Nephron (organoid): ENCODE data around the gene CRADD.
A peak's percentile ranks its signal among the peaks of the same experiment; 100 is the strongest.

Experiments
- H3K27ac Mint-ChIP-seq, 3 experiments: 2 replicates each; pipeline ENCODE4 v1.8.0; 2020; ENCODE audit warnings: mixed read lengths in 3 of 3, mild to moderate bottlenecking in 2 of 3, moderate library complexity in 1 of 3
- H3K27me3 Mint-ChIP-seq: 2 replicates; pipeline ENCODE4 v1.8.0; 2021; ENCODE audit warnings: low read depth, mild to moderate bottlenecking, moderate library complexity, mixed read lengths
- H3K36me3 Mint-ChIP-seq: 2 replicates; pipeline ENCODE4 v1.8.0; 2020; ENCODE audit warnings: low read depth, mixed read lengths
- H3K4me1 Mint-ChIP-seq: 2 replicates; pipeline ENCODE4 v1.8.0; 2020; ENCODE audit warnings: mixed read lengths
- H3K4me3 Mint-ChIP-seq, 3 experiments: 2 replicates each; pipeline ENCODE4 v1.8.0; 2020; ENCODE audit warnings: mild to moderate bottlenecking in 3 of 3, mixed read lengths in 3 of 3, moderate library complexity in 2 of 3
- H3K9me3 Mint-ChIP-seq: 2 replicates; pipeline ENCODE4 v1.8.0; 2020; ENCODE audit warnings: mixed read lengths
- CTCF ChIP-seq, 3 experiments: fragments of 200-600 bp; sonication (generic); IDR thresholded peaks; one replicate each; pipeline ENCODE4 v1.5.0; 2021; ENCODE audit warnings: antibody characterized with exemption in 3 of 3; ENCODE audit not compliant: unreplicated experiment in 3 of 3

The CRADD gene

GRCh38 chr12:93758801-93759373 is 81.7 kb downstream of the CRADD start:
- peak overlapping the region in 1 of 3 experiments; percentile 3 for H3K27ac Mint-ChIP-seq
- H3K9me3 Mint-ChIP-seq = peaks cover 7% of the 10 kb centered on the region
- no peak for TF ChIP-seq CTCF (IDR thresholded peaks at IDR 0.05; ENCODE audit: unreplicated experiment in 3 of 3)
- no peak overlapping the region for H3K4me3 Mint-ChIP-seq
- H3K27me3 Mint-ChIP-seq = peaks cover 12% of the 10 kb centered on the region
- peaks cover 34% of the 10 kb centered on the region for H3K4me1 Mint-ChIP-seq
- peaks cover 5% of the 10 kb centered on the region for H3K36me3 Mint-ChIP-seq

- Mint-ChIP-seq H3K4me3 (no peak overlapping the region), H3K9me3 (peaks cover 3% of the 10 kb centered on the region), H3K27me3 (peaks cover 18% of the 10 kb centered on the region), H3K36me3 (peaks cover 1% of the 10 kb centered on the region), H3K4me1 (peaks cover 34% of the 10 kb centered on the region), H3K27ac (peak overlapping the region in 1 of 3 experiments; percentile 3)
- TF ChIP-seq CTCF (IDR thresholded peaks at IDR 0.05; ENCODE audit: unreplicated experiment in 3 of 3) = no peak
Measured at GRCh38 chr12:93759512-93760081, 82.4 kb downstream of the CRADD start.

- Mint-ChIP-seq H3K27ac (no peak overlapping the region), H3K27me3 (peaks cover 18% of the 10 kb centered on the region), H3K36me3 (no peaks in the 10 kb centered on the region), H3K4me3 (no peak overlapping the region), H3K4me1 (peaks cover 34% of the 10 kb centered on the region), H3K9me3 (no peaks in the 10 kb centered on the region)
- TF ChIP-seq CTCF (IDR thresholded peaks at IDR 0.05; ENCODE audit: unreplicated experiment in 3 of 3) = no peak
Measured at GRCh38 chr12:93760275-93760875, 83.2 kb downstream of the CRADD start.

GRCh38 chr12:93762059-93762719 is 85.0 kb downstream of the CRADD start:
- Mint-ChIP-seq H3K27ac (peak overlapping the region in 1 of 3 experiments; percentile 22), H3K4me1 (peaks cover 37% of the 10 kb centered on the region), H3K27me3 (peaks cover 22% of the 10 kb centered on the region), H3K36me3 (no peaks in the 10 kb centered on the region), H3K9me3 (no peaks in the 10 kb centered on the region), H3K4me3 (no peak overlapping the region)
- no peak for TF ChIP-seq CTCF (IDR thresholded peaks at IDR 0.05; ENCODE audit: unreplicated experiment in 3 of 3)

- H3K4me1 Mint-ChIP-seq = peaks cover 41% of the 10 kb centered on the region
- TF ChIP-seq CTCF (IDR thresholded peaks at IDR 0.05; ENCODE audit: unreplicated experiment in 3 of 3) = no peak
- H3K27ac Mint-ChIP-seq = no peak overlapping the region
- no peak overlapping the region for H3K4me3 Mint-ChIP-seq
- no peaks in the 10 kb centered on the region for H3K36me3 Mint-ChIP-seq
- H3K27me3 Mint-ChIP-seq = peaks cover 22% of the 10 kb centered on the region
- H3K9me3 Mint-ChIP-seq = no peaks in the 10 kb centered on the region
Measured at GRCh38 chr12:93762912-93763553, 85.9 kb downstream of the CRADD start.
